GM12864 (cell line): Measurements from ENCODE around the gene PSMA1.
A peak's percentile ranks its signal among the peaks of the same experiment; 100 is the strongest.

ENCODE experiments used
- DNase-seq: peaks from one replicate; pipeline ENCODE4 v3.0.0-alpha.2; 2011; ENCODE audit warnings: low read depth
- H3K4me3 ChIP-seq: 2 replicates; pipeline ENCODE4 v1.5.1; 2011; ENCODE audit warnings: mild to moderate bottlenecking, low read depth, low read length, control low read depth
- TF ChIP-seq, protein P1 (sequence below): IDR thresholded peaks from 2 replicates; pipeline ENCODE4 v1.5.1; 2011; ENCODE audit warnings: low read depth, mild to moderate bottlenecking, moderate library complexity, low read length, control low read depth, inconsistent platforms; ENCODE audit errors: missing control alignments

PSMA1 gene

DNA sequence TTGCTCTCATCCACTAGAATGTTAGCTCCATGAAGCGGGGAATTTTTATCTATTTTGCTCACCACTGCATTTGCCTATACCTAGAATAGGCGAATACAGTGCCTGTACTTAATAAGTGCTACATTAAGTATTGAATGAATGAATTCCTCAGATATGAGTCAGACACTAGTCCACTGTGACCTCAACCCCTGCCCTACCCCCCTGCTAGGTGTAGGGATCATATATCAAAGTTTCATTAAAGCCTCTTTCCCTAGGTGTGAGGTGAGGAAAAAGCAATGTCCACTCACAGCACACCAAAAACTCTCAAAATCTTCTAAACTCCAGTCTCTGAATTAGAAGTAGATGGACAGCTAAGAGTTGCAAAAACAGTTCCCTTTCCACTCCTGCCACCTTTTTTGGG lies 9.8 kb upstream of the PSMA1 start:
- DNase-seq, result no peak
- H3K4me3 ChIP-seq, result no peak overlapping the region
- TF ChIP-seq, protein P1, sequence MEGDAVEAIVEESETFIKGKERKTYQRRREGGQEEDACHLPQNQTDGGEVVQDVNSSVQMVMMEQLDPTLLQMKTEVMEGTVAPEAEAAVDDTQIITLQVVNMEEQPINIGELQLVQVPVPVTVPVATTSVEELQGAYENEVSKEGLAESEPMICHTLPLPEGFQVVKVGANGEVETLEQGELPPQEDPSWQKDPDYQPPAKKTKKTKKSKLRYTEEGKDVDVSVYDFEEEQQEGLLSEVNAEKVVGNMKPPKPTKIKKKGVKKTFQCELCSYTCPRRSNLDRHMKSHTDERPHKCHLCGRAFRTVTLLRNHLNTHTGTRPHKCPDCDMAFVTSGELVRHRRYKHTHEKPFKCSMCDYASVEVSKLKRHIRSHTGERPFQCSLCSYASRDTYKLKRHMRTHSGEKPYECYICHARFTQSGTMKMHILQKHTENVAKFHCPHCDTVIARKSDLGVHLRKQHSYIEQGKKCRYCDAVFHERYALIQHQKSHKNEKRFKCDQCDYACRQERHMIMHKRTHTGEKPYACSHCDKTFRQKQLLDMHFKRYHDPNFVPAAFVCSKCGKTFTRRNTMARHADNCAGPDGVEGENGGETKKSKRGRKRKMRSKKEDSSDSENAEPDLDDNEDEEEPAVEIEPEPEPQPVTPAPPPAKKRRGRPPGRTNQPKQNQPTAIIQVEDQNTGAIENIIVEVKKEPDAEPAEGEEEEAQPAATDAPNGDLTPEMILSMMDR, result no peak

DNA sequence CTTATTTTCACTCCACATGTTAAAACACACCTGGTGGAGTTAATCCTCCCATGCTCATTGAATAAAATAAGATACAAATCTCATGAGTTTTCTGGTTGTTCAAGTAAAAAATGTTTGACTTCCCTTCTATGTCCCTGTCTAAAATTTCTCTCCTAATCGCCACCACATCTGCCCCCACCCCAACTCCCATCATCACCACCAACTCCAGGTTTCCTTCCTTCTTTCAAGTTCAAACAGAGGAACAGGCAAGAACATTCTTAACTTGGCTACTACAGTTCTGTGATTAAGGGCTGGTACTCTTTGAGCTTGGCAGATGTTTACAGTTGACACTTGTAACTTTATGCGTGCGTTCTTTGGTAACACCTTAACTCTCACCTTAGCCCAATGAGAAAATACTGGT lies 9.1 kb upstream of the PSMA1 start:
- TF ChIP-seq, protein P1, result no peak
- DNase-seq, result no peak
- no peak overlapping the region for H3K4me3 ChIP-seq

- no peak overlapping the region for H3K4me3 ChIP-seq
- TF ChIP-seq, protein P1, result no peak
- no peak for DNase-seq
Measured at GRCh38 chr11:14522801-14523200, 2.6 kb upstream of the PSMA1 start.

- TF ChIP-seq, protein P1, result no peak
- no peak for DNase-seq
Measured at GRCh38 chr11:14522245-14522644, 2.1 kb upstream of the PSMA1 start.

DNA sequence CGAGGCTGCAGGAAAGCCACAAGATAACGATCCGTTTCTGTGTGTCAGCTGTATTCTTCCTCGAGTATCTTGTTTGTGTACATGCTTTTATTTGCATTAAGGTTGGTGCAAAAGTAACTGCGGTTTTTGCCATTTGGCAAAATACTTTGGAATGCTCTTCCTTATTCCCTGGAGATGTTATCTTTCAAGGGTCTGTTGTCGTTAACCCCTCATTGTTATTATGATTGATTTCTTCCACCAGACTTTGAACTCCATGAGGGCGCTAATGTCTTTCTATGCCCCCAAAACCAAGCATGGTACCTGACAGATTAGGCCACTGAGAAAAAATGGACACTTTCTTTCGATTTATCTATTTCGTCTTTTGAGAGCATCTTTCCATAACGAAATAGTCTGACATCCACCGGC lies 563 bp upstream of the PSMA1 start:
- DNase-seq, result no peak
- peak overlapping the region; percentile 70 for H3K4me3 ChIP-seq

More at GRCh38 chr11:14522245-14522644, 2.1 kb upstream of the PSMA1 start:
- H3K4me3 ChIP-seq, result no peak overlapping the region

DNA sequence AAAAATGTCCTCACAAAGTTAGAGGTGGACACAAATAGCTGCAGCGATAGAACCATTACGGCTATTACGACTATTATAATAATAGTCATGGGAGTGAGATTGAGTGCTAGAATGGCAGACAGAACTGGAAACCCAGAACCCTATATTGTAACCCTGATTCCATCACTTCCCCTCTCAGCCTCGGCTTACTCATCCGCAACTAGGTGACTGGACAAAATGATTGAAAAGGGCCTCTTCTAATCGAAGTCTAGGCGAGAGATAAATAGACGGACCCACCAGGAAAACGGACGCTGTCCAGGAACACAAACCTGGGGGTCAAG lies 629 bp downstream of the PSMA1 start:
- TF ChIP-seq, protein P1, result no peak
- DNase-seq, result no peak
- H3K4me3 ChIP-seq, result peak overlapping the region; percentile 70

More for the DNA sequence above, 563 bp upstream of the PSMA1 start:
- TF ChIP-seq, protein P1, result no peak

- TF ChIP-seq, protein P1, result no peak
- H3K4me3 ChIP-seq, result peak overlapping the region; percentile 70
- no peak for DNase-seq
Measured at GRCh38 chr11:14518820-14519219, 1.4 kb downstream of the PSMA1 start.
